ENCODE data around the gene CDK6.

DNA sequence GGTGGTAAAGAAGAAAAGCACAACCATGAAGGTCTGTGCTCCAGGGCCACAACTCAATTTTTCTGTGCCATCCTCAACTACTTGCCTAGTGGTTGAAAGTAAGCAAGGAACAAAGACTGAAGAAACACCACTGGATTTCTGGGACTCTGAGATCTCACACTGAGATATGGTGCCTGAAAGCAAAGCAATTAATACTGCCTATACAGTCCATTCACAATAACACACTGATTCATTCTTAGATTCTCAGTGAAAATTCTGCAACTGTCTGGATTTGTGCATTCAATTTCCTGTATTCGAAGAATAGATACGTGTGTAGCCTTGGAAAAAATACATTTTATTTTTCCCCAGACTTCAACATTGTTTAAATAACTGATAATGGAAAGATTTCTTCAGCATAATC lies 129.8 kb downstream of the CDK6 start:
- no peak for TF ChIP-seq NR2F2 (IDR thresholded peaks at IDR 0.05)
- TF ChIP-seq, protein P1, sequence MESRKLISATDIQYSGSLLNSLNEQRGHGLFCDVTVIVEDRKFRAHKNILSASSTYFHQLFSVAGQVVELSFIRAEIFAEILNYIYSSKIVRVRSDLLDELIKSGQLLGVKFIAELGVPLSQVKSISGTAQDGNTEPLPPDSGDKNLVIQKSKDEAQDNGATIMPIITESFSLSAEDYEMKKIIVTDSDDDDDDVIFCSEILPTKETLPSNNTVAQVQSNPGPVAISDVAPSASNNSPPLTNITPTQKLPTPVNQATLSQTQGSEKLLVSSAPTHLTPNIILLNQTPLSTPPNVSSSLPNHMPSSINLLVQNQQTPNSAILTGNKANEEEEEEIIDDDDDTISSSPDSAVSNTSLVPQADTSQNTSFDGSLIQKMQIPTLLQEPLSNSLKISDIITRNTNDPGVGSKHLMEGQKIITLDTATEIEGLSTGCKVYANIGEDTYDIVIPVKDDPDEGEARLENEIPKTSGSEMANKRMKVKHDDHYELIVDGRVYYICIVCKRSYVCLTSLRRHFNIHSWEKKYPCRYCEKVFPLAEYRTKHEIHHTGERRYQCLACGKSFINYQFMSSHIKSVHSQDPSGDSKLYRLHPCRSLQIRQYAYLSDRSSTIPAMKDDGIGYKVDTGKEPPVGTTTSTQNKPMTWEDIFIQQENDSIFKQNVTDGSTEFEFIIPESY (IDR thresholded peaks at IDR 0.05): no peak
- TF ChIP-seq, protein P2, sequence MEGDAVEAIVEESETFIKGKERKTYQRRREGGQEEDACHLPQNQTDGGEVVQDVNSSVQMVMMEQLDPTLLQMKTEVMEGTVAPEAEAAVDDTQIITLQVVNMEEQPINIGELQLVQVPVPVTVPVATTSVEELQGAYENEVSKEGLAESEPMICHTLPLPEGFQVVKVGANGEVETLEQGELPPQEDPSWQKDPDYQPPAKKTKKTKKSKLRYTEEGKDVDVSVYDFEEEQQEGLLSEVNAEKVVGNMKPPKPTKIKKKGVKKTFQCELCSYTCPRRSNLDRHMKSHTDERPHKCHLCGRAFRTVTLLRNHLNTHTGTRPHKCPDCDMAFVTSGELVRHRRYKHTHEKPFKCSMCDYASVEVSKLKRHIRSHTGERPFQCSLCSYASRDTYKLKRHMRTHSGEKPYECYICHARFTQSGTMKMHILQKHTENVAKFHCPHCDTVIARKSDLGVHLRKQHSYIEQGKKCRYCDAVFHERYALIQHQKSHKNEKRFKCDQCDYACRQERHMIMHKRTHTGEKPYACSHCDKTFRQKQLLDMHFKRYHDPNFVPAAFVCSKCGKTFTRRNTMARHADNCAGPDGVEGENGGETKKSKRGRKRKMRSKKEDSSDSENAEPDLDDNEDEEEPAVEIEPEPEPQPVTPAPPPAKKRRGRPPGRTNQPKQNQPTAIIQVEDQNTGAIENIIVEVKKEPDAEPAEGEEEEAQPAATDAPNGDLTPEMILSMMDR (IDR thresholded peaks at IDR 0.05; ENCODE audit: low read depth, low read length, missing input control): no peak
- no peak for TF ChIP-seq SP1 (IDR thresholded peaks at IDR 0.05)
- no peak for TF ChIP-seq YY1 (IDR thresholded peaks at IDR 0.05)
- no peak for TF ChIP-seq RXRA (IDR thresholded peaks at IDR 0.05)
- TF ChIP-seq, protein P3, sequence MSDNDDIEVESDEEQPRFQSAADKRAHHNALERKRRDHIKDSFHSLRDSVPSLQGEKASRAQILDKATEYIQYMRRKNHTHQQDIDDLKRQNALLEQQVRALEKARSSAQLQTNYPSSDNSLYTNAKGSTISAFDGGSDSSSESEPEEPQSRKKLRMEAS (IDR thresholded peaks at IDR 0.05): no peak
- TF ChIP-seq RAD21 (IDR thresholded peaks at IDR 0.05): no peak
- TF ChIP-seq TAF1 (conservative IDR thresholded peaks at IDR 0.05): no peak
- no peak for TF ChIP-seq GABPA (IDR thresholded peaks at IDR 0.05 in 1 of 2, conservative IDR thresholded peaks at IDR 0.05 in 1 of 2)
- TF ChIP-seq EGR1 (IDR thresholded peaks at IDR 0.05; ENCODE audit: low read depth in 2 of 2): no peak
- no peak for TF ChIP-seq FOXA2 (IDR thresholded peaks at IDR 0.05)

Measured in liver (tissue), 3 donors.